Esophagus squamous epithelium (tissue), 4 donors: ENCODE measurements around the gene ENGASE.
A peak's percentile ranks its signal among the peaks of the same experiment; 100 is the strongest.

Experiments used
- CTCF ChIP-seq, 6 experiments: fragments of 450-650 bp in 4 of 6; fragments of 200-600 bp in 2 of 6; sonication (generic) in 2 of 6; IDR thresholded peaks; one replicate each; pipeline ENCODE4 v1.5.1; 2016 to 2019; ENCODE audit warnings: antibody characterized with exemption in 6 of 6, mild to moderate bottlenecking in 4 of 6, moderate library complexity in 4 of 6
- POLR2A ChIP-seq, 4 donors: fragments of 450-650 bp; IDR thresholded peaks; one replicate each; pipeline ENCODE4 v1.6.1; 2017; ENCODE audit warnings: antibody characterized with exemption in 4 of 4, mild to moderate bottlenecking in 4 of 4, moderate library complexity in 3 of 4

DNA sequence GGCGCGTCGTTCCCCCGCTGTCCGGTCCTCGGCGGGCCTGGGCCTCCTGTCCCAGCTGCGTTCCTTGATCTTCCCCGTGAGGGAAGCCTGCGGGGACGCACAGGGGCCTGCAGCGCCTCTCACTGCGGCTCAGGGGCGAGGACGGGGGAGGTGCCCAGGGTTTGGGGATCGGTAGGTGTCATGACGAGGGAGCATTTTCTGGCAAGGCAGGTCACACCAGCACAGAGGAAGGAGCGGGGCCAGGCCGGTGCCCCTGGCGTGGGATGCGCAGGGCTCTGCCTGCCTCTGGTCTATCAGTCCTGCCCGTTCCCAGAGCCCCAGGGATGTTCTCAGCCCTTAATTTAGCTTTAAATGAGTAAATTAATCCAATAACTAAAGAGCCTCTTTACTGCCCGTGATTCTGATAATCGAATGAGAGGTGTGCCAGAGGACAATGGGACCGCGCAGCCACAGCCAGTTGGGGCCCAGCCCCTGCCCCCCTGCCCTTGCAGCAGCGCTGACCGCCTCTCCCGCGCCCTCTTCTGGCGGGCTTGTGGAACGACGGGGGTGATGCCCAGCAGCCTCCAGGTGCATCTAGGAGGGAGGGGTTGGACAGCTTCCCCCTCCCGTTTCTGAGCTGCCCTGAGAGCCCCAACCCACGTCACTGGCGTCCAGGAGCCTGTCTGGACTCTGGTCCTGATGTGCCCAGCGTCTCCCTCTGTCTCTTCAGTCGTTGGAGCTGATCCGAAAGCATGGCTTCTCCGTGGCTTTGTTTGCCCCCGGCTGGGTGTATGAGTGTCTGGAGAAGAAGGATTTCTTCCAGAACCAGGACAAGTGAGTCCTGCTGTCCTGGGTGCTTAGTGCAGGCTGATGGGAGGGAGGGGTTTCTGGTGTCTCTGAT is 7.9 kb downstream of the ENGASE start:
- TF ChIP-seq CTCF (IDR thresholded peaks at IDR 0.05) (peak in 5 of 6 experiments; percentile 60 to 73 (median 70)), POLR2A (IDR thresholded peaks at IDR 0.05) (no peak)
